WERI-Rb-1 (cell line): Measurements from ENCODE around the gene SLU7.

Source experiments
- DNase-seq: peaks from one replicate; pipeline ENCODE4 v3.0.0-alpha.2; 2020
- H3K27ac ChIP-seq: fragments of 250-450 bp; sonication (Bioruptor Pico); 2 replicates; pipeline ENCODE4 v1.5.1; 2020; ENCODE audit warnings: mild to moderate bottlenecking, moderate library complexity
- H3K27me3 ChIP-seq: fragments of 250-450 bp; sonication (Bioruptor Pico); 2 replicates; pipeline ENCODE4 v1.5.1; 2021; ENCODE audit warnings: mild to moderate bottlenecking, low read depth, moderate library complexity; ENCODE audit not compliant: insufficient read depth, severe bottlenecking
- H3K36me3 ChIP-seq: fragments of 250-450 bp; sonication (Bioruptor Pico); 2 replicates; pipeline ENCODE4 v1.5.1; 2020; ENCODE audit warnings: mild to moderate bottlenecking, moderate library complexity
- H3K4me3 ChIP-seq: 2 replicates; pipeline ENCODE4 v1.5.1; 2011; ENCODE audit warnings: low read depth, mild to moderate bottlenecking, control low read depth, low read length
- H3K9me3 ChIP-seq: fragments of 250-450 bp; sonication (Bioruptor Pico); 2 replicates; pipeline ENCODE4 v1.5.1; 2021; ENCODE audit warnings: mild to moderate bottlenecking, moderate library complexity; ENCODE audit not compliant: severe bottlenecking
- TF ChIP-seq, protein P1 (sequence below): IDR thresholded peaks from 2 replicates; pipeline ENCODE4 v1.5.1; 2011; ENCODE audit warnings: low read depth, mild to moderate bottlenecking, control low read depth, inconsistent platforms, low read length

SLU7 gene

DNA sequence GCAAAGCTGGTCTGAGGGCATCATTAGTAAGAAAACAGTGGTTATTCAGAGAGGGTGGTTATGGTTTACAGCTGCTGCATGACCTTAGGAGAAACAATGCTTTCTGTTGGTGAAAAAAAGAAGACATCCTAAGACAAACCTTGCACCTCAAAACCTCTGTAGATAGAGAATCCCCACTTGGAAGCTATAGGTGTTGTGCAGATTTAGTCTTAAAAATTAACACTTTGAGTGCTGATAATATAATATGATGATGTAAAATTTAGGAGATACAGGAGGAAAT, 1.4 kb upstream of the SLU7 start:
- Histone ChIP-seq H3K9me3 (no peaks in the 10 kb centered on the region), H3K27ac (peak overlapping the region; percentile 65; the same call in 1 of the 2 replicates), H3K36me3 (peaks cover 29% of the 10 kb centered on the region), H3K4me3 (no peak overlapping the region), H3K27me3 (no peaks in the 10 kb centered on the region)
- TF ChIP-seq, protein P1, sequence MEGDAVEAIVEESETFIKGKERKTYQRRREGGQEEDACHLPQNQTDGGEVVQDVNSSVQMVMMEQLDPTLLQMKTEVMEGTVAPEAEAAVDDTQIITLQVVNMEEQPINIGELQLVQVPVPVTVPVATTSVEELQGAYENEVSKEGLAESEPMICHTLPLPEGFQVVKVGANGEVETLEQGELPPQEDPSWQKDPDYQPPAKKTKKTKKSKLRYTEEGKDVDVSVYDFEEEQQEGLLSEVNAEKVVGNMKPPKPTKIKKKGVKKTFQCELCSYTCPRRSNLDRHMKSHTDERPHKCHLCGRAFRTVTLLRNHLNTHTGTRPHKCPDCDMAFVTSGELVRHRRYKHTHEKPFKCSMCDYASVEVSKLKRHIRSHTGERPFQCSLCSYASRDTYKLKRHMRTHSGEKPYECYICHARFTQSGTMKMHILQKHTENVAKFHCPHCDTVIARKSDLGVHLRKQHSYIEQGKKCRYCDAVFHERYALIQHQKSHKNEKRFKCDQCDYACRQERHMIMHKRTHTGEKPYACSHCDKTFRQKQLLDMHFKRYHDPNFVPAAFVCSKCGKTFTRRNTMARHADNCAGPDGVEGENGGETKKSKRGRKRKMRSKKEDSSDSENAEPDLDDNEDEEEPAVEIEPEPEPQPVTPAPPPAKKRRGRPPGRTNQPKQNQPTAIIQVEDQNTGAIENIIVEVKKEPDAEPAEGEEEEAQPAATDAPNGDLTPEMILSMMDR, result no peak
- no peak for DNase-seq

DNA sequence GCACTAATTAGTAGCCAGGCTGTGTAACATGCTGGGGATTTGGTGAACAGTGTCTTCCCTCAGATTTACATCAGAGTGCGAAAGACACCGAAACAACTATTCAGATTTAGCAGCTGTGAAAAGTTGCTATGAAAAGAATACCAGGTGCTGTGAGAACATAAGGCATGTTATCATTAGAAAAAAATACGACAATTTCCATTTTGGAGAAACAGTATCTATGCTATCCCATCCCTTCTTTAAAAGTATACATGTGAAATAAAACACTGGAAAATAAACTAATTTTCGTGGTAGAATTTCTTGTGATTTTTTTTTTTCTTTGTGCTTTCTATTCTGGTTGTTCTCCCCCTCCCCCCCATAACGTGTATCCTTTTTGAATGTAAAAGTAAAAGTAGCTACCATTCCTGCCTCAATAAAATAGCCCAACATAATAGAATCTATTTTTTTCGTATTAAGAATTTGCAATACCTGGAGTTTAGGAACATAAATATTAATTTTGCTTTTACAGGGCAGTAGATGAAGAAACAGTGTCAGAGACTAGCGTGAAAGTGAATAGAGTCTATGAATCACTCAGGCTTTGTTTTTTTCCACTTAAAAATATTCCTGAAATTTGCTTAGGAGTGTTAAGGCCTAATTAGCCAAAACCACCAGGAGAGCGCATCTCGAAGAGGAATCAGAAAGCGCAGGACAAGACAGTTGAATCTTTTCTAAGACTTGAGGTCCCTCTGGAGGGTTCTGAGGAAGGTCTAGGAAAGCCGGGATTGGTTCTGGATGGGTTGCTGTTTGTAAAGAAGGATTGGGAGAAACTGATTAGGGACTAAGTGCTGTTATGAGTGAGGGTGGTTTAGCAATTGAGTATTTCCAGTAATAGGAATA, 813 bp upstream of the SLU7 start:
- Histone ChIP-seq H3K9me3 (no peaks in the 10 kb centered on the region), H3K4me3 (peak overlapping the region; percentile 97), H3K36me3 (peaks cover 23% of the 10 kb centered on the region), H3K27me3 (no peaks in the 10 kb centered on the region), H3K27ac (peak overlapping the region; percentile 65)
- DNase-seq, result no peak
- TF ChIP-seq, protein P1, result no peak

DNA sequence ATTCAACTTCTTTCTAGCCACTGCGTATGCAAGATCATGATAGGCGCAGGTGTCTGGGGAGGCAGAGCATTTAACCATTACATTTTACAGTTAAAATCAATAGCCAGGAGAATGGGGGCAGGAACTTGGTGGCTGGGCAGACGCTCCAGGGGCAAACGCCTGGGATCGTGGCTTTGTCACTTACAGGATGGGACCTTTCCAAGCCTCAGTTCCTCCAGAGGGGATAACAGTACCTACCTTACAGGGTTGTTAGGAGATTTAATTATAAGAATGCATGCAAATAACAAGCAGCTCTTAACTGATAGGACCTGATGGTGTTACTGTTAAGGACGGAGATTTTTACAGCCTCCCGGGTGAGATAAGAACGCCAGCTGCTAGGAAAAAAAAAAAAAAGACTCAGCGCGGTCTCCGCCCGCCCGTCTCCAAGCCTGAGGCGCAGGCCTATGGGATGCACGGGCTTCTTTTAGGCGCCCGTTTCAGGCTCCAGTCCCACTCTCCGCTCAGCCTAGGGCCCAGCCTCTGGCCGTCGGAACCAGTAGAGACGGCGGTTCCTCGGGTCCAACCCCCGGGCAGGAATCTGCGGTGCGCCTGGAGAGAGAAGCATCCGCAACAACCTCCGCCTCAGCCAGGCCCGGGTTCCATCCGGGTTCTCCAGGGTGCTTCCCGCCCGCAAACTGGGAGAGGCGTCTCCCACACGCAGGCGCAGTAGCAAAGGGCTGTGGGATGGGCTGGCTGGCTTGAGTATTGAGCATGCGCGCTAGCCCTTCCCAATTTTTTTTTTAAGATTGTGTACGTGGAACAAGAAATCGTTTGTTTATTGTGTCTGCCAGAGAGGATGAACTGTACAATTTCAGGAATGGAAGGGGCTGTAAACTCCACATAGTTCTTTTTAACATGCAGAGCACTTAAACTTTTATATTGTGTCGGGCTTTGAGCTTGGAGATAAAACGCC, 19.2 kb downstream of the SLU7 start, which contains the start of gene FAM200C:
Gene FAM200C, minus strand, starts transcription at position 653 of the 952 bp plus-strand sequence. CDS start 4,564 bp downstream, outside the sequence.
- Histone ChIP-seq H3K27me3 (no peaks in the 10 kb centered on the region), H3K4me3 (peak within 1 kb of the TSS; percentile 91), H3K27ac (peak within 1 kb of the TSS; percentile 98), H3K36me3 (peaks cover 31% of the 10 kb centered on the region), H3K9me3 (no peaks in the 10 kb centered on the region)
- peak; percentile 95 for DNase-seq
- TF ChIP-seq, protein P1, result no peak

DNA sequence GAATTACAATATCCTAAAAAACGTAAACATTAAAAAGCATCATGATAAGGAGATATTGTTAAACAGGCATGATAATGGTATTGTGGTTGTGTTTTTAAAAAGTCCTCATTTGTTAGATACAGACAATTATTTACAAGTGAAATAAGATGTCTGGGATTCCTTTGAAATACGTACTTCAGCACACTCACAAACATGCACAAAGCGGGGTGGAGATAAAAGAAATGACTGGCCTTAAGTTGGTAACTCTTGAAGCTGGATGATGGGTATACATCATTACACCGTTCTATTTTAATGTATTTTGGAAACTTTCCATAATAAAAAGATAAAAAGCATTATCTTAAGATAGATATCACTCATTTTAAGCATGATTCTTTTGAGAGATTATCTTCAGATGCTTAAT, 20.1 kb downstream of the SLU7 start:
- Histone ChIP-seq H3K36me3 (peaks cover 22% of the 10 kb centered on the region), H3K9me3 (no peaks in the 10 kb centered on the region), H3K4me3 (peak overlapping the region; percentile 91), H3K27ac (no peak overlapping the region; the same call in 1 of the 2 replicates), H3K27me3 (no peaks in the 10 kb centered on the region)
- no peak for DNase-seq
- TF ChIP-seq, protein P1, result no peak

DNA sequence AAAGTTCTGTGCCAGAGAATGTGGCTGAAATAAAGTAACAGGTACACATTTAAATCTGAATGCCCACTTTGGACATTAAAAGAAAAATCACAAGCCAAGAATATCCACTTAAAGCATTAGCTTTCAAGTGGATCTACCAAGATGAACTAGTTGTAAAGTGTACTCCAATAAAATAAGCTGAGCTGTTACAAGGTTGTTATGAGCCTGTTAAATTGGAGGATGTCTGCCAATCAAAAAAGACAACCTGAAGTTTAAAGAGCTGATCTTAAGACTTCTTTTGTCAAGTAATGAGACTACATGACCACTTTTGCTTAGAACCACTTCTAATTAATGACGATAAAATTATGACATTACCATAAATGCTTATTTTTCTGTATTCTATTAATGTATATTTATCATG, 21.4 kb downstream of the SLU7 start:
- TF ChIP-seq, protein P1, result no peak
- H3K27ac ChIP-seq, result no peak overlapping the region
- no peak for DNase-seq

More for the DNA sequence above, 21.4 kb downstream of the SLU7 start:
- Histone ChIP-seq H3K4me3 (no peak overlapping the region), H3K36me3 (peaks cover 12% of the 10 kb centered on the region), H3K27me3 (no peaks in the 10 kb centered on the region), H3K9me3 (no peaks in the 10 kb centered on the region)
